Spleen (tissue), 11 donors: ENCODE results near the gene ST8SIA2. TPM values are rescaled to one million over a fixed set of nuclear protein-coding genes. Genes with fewer than 3 reads are reported as not detected.

Source experiments
- DNase-seq: peaks from one replicate; pipeline ENCODE4 v3.0.0-alpha.2; 2020
- H3K27ac ChIP-seq, 8 donors: fragments of 200-600 bp; sonication (generic) in 7 of 8; 1 replicate in 4 of 8; 2 replicates in 4 of 8; pipeline versions ENCODE4 v1.5.0 to v1.8.0; 2016 to 2021; ENCODE audit warnings: inconsistent platforms in 4 of 8, mild to moderate bottlenecking in 4 of 8, moderate library complexity in 1 of 8
- H3K27me3 ChIP-seq, 7 donors: fragments of 200-600 bp; sonication (generic) in 6 of 7; replicated peaks in 1 of 7; 1 replicate in 4 of 7; 2 replicates in 3 of 7; pipeline versions ENCODE4 v1.5.0 to v1.8.0; 2016 to 2021; ENCODE audit warnings: inconsistent platforms in 3 of 7, mild to moderate bottlenecking in 1 of 7
- H3K36me3 ChIP-seq, 6 donors: fragments of 200-600 bp; sonication (generic) in 5 of 6; 1 replicate in 4 of 6; 2 replicates in 2 of 6; pipeline versions ENCODE4 v1.5.0 to v1.8.0; 2016 to 2021; ENCODE audit warnings: inconsistent platforms in 2 of 6
- H3K4me1 ChIP-seq, 6 donors: fragments of 200-600 bp; sonication (generic) in 5 of 6; 1 replicate in 3 of 6; 2 replicates in 3 of 6; pipeline versions ENCODE4 v1.5.0 to v1.8.0; 2016 to 2021; ENCODE audit warnings: inconsistent platforms in 3 of 6
- H3K4me3 ChIP-seq, 8 donors: fragments of 200-600 bp; sonication (generic) in 7 of 8; 1 replicate in 4 of 8; 2 replicates in 4 of 8; pipeline versions ENCODE4 v1.5.0 to v1.8.0; 2016 to 2021; ENCODE audit warnings: inconsistent platforms in 4 of 8, mild to moderate bottlenecking in 4 of 8, moderate library complexity in 2 of 8
- H3K9me3 ChIP-seq, 8 donors: fragments of 200-600 bp; sonication (generic) in 7 of 8; 1 replicate in 4 of 8; 2 replicates in 4 of 8; pipeline versions ENCODE4 v1.5.0 to v1.8.0; 2016 to 2021; ENCODE audit warnings: inconsistent platforms in 4 of 8
- POLR2A ChIP-seq, 3 donors: fragments of 450-650 bp; IDR thresholded peaks; one replicate each; pipeline ENCODE4 v1.5.1; 2017; ENCODE audit warnings: antibody characterized with exemption in 3 of 3, mild to moderate bottlenecking in 1 of 3
- POLR2AphosphoS5 ChIP-seq, 3 donors: sonication (generic); formaldehyde crosslinking; IDR thresholded peaks; one replicate each; pipeline ENCODE4 v1.5.1; 2017; ENCODE audit warnings: antibody characterized with exemption in 3 of 3
- WGBS, 5 donors: extraction: QIAGEN DNeasy Blood & Tissue Kit in 3 of 5; methylation state at CpG; one replicate each; pipeline versions ENCODE4 v1.1.5 to v1.1.7; 2013 to 2018; 5-methylcytosine and 5-hydroxymethylcytosine counted together
- intact Hi-C: fragments of 100-400 bp; cut with DNase I; formaldehyde crosslinking; loops from one replicate; pipeline ENCODE4 v1.15.0; 2023; ENCODE audit warnings: low total_unique reads
- polyA plus RNA-seq, 3 donors: library from polyadenylated mRNA; stranded (reverse); fragments of 200-250 nt; gene quantifications; one replicate each; pipeline ENCODE4 v1.2.1, GENCODE V29; 2013
- total RNA-seq, 7 donors: library from RNA; depleted of rRNA in 3 of 7; stranded (reverse); fragments of >200 nt in 3 of 7; fragmentation: NEBNext Ultra II Directional in 4 of 7; extraction: Animal tissue kit (Norgen Biotek cat#: 25700) in 4 of 7; gene quantifications; one replicate each; pipeline versions ENCODE4 v1.1.0 to v1.2.1, GENCODE V29; 2016 to 2021
- TF ChIP-seq, protein P1 (sequence below), 11 experiments: fragments of 200-600 bp in 7 of 11; fragments of 450-650 bp in 4 of 11; sonication (generic) in 4 of 11; IDR thresholded peaks in 8 of 11; conservative IDR thresholded peaks in 3 of 11; 1 replicate in 7 of 11; 2 replicates in 4 of 11; pipeline versions ENCODE4 v1.4.0 to v1.8.0; 2016 to 2021; ENCODE audit warnings: antibody characterized with exemption in 11 of 11, inconsistent platforms in 4 of 11, mild to moderate bottlenecking in 1 of 11
- donor health status: healthy with polysubstance abuse.
- donor health status: DM: no; HTN: no; CAD: no; lungs with moderate emphysema.
- donor health status: DM: no; HTN: no; CAD: no.
- donor health status: Bipolar disorder and iron deficiency.
- donor health status: healthy.
- donor health status: DM: no; HTN: no; CAD: no.
- donor health status: DM: yes; HTN: yes; CAD: no.

Gene ST8SIA2
- total and polyA plus RNA-seq, 10 donors = not detected

- TF ChIP-seq POLR2A (IDR thresholded peaks at IDR 0.05) (no peak), POLR2AphosphoS5 (IDR thresholded peaks at IDR 0.05) (no peak)
- TF ChIP-seq, protein P1, sequence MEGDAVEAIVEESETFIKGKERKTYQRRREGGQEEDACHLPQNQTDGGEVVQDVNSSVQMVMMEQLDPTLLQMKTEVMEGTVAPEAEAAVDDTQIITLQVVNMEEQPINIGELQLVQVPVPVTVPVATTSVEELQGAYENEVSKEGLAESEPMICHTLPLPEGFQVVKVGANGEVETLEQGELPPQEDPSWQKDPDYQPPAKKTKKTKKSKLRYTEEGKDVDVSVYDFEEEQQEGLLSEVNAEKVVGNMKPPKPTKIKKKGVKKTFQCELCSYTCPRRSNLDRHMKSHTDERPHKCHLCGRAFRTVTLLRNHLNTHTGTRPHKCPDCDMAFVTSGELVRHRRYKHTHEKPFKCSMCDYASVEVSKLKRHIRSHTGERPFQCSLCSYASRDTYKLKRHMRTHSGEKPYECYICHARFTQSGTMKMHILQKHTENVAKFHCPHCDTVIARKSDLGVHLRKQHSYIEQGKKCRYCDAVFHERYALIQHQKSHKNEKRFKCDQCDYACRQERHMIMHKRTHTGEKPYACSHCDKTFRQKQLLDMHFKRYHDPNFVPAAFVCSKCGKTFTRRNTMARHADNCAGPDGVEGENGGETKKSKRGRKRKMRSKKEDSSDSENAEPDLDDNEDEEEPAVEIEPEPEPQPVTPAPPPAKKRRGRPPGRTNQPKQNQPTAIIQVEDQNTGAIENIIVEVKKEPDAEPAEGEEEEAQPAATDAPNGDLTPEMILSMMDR (IDR thresholded peaks at IDR 0.05 in 8 of 11, conservative IDR thresholded peaks at IDR 0.05 in 3 of 11) = no peak
These were observed 8.6 kb upstream of the ST8SIA2 start for GRCh38 chr15:92385096-92385495.

DNA sequence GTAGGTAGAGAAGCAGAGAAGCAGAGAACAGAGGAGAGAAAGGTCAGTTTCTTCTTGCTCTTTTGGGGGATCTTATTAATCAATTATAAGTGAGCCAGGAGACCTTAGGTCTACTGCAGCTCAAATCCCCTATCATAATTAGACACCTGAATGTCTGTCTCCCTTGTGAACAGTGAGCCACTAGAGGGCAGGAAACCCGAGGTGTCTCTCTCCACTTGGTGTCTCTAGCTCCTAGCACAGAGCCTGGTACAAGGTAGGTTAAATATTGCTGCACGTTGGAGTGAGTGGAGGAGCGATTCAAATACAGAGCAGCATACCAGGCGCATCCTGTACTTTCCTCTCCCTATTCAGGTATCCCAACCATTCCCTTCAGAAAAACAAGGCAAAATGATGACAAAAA is 2.0 kb upstream of the ST8SIA2 start:
- WGBS, 5 donors = 19 to 36% (median 25%) methylated on average over 4 of the region's 4 CpGs
- Histone ChIP-seq H3K4me3 (no peak overlapping the region), H3K9me3 (no peaks in the 10 kb centered on the region), H3K27ac (no peak overlapping the region), H3K36me3 (no peaks in the 10 kb centered on the region), H3K4me1 (peaks cover 0 to 23% (median 9%) of the 10 kb centered on the region in 6 donors), H3K27me3 (peaks cover 3 to 99% (median 61%) of the 10 kb centered on the region in 7 donors)
- no peak for TF ChIP-seq POLR2AphosphoS5 (IDR thresholded peaks at IDR 0.05)
- no peak for TF ChIP-seq POLR2A (IDR thresholded peaks at IDR 0.05)
- TF ChIP-seq, protein P1 (IDR thresholded peaks at IDR 0.05 in 8 of 11, conservative IDR thresholded peaks at IDR 0.05 in 3 of 11) = no peak
- no peak for DNase-seq
- intact Hi-C loops = no loop called here

More at GRCh38 chr15:92385096-92385495, 8.6 kb upstream of the ST8SIA2 start:
- H3K27me3 ChIP-seq = peaks cover 0 to 63% (median 3%) of the 10 kb centered on the region in 7 donors
- H3K36me3 ChIP-seq = no peaks in the 10 kb centered on the region
- 82 to 94% (median 85%) methylated on average over 2 of the region's 2 CpGs for WGBS, 5 donors
- intact Hi-C loops = no loop called here
- no peak for DNase-seq
- no peak overlapping the region for H3K27ac ChIP-seq
- H3K4me3 ChIP-seq = no peak overlapping the region
- no peaks in the 10 kb centered on the region for H3K9me3 ChIP-seq
- H3K4me1 ChIP-seq = no peaks in the 10 kb centered on the region

GRCh38 chr15:92392462-92392861 is 1.2 kb upstream of the ST8SIA2 start:
- Histone ChIP-seq H3K4me1 (peaks cover 0 to 23% (median 9%) of the 10 kb centered on the region in 6 donors), H3K27ac (no peak overlapping the region), H3K36me3 (no peaks in the 10 kb centered on the region), H3K27me3 (peaks cover 3 to 100% (median 64%) of the 10 kb centered on the region in 7 donors), H3K4me3 (no peak overlapping the region), H3K9me3 (no peaks in the 10 kb centered on the region)
- TF ChIP-seq POLR2AphosphoS5 (IDR thresholded peaks at IDR 0.05) (no peak), POLR2A (IDR thresholded peaks at IDR 0.05) (no peak)
- TF ChIP-seq, protein P1 (IDR thresholded peaks at IDR 0.05 in 8 of 11, conservative IDR thresholded peaks at IDR 0.05 in 3 of 11) = no peak
- no peak for DNase-seq
- intact Hi-C loops = no loop called here
- 4 to 20% (median 8%) methylated on average over 1 to 7 of the region's 7 CpGs for WGBS, 5 donors

- Histone ChIP-seq H3K27ac (no peak overlapping the region), H3K4me1 (peaks cover 0 to 23% (median 9%) of the 10 kb centered on the region in 6 donors), H3K9me3 (no peaks in the 10 kb centered on the region), H3K4me3 (no peak overlapping the region), H3K36me3 (no peaks in the 10 kb centered on the region), H3K27me3 (peaks cover 3 to 97% (median 64%) of the 10 kb centered on the region in 7 donors)
- intact Hi-C loops = no loop called here
- no peak for DNase-seq
- TF ChIP-seq, protein P1 (IDR thresholded peaks at IDR 0.05 in 8 of 11, conservative IDR thresholded peaks at IDR 0.05 in 3 of 11) = no peak
- TF ChIP-seq POLR2A (IDR thresholded peaks at IDR 0.05) (no peak), POLR2AphosphoS5 (IDR thresholded peaks at IDR 0.05) (no peak)
- WGBS, 5 donors = 0 to 1% (median 1%) methylated on average over 10 to 34 of the region's 34 CpGs
These were observed 263 bp downstream of the ST8SIA2 start for GRCh38 chr15:92393980-92394308.
